Fibroblast of the aortic adventitia (primary cell): ENCODE measurements around the gene TMEM182. TPM values are rescaled to one million over a fixed set of nuclear protein-coding genes. Genes with fewer than 3 reads are reported as not detected.
A peak's percentile ranks its signal among the peaks of the same experiment; 100 is the strongest.

Experiments used
- DNase-seq: peaks from one replicate; pipeline ENCODE4 v3.0.0-alpha.2; 2010; ENCODE audit warnings: low read depth
- H3K4me3 ChIP-seq: 2 replicates; pipeline ENCODE4 v1.5.1; 2011; ENCODE audit warnings: low read depth, mild to moderate bottlenecking, control low read depth, low read length, moderate library complexity
- total RNA-seq: library from RNA; depleted of rRNA; stranded (reverse); fragments of >200 nt; gene quantifications from 2 replicates; pipeline ENCODE4 v1.2.3, GENCODE V29; 2012; ENCODE audit warnings: low replicate concordance
- TF ChIP-seq, protein P1 (sequence below): IDR thresholded peaks from 2 replicates; pipeline ENCODE4 v1.5.1; 2011; ENCODE audit warnings: mild to moderate bottlenecking, low read length, control low read depth, inconsistent platforms; ENCODE audit not compliant: insufficient read depth

TMEM182 gene
- total RNA-seq, 1 donor, result 2.1 TPM

- TF ChIP-seq, protein P1, sequence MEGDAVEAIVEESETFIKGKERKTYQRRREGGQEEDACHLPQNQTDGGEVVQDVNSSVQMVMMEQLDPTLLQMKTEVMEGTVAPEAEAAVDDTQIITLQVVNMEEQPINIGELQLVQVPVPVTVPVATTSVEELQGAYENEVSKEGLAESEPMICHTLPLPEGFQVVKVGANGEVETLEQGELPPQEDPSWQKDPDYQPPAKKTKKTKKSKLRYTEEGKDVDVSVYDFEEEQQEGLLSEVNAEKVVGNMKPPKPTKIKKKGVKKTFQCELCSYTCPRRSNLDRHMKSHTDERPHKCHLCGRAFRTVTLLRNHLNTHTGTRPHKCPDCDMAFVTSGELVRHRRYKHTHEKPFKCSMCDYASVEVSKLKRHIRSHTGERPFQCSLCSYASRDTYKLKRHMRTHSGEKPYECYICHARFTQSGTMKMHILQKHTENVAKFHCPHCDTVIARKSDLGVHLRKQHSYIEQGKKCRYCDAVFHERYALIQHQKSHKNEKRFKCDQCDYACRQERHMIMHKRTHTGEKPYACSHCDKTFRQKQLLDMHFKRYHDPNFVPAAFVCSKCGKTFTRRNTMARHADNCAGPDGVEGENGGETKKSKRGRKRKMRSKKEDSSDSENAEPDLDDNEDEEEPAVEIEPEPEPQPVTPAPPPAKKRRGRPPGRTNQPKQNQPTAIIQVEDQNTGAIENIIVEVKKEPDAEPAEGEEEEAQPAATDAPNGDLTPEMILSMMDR, result no peak
- no peak overlapping the region for H3K4me3 ChIP-seq
Measured at GRCh38 chr2:102834523-102835273, 72.9 kb downstream of the TMEM182 start.

GRCh38 chr2:102837626-102838198 lies 75.9 kb downstream of the TMEM182 start:
- TF ChIP-seq, protein P1, result no peak
- no peak overlapping the region for H3K4me3 ChIP-seq
- no peak for DNase-seq

More at GRCh38 chr2:102834523-102835273, 72.9 kb downstream of the TMEM182 start:
- no peak for DNase-seq

- TF ChIP-seq, protein P1, result peak; percentile 72
- DNase-seq, result peak; percentile 57
- no peak overlapping the region for H3K4me3 ChIP-seq
Measured at GRCh38 chr2:102839668-102840388, 78.0 kb downstream of the TMEM182 start.

GRCh38 chr2:102841107-102841840 lies 79.4 kb downstream of the TMEM182 start:
- TF ChIP-seq, protein P1, result peak; percentile 59
- peak; percentile 48 for DNase-seq
- no peak overlapping the region for H3K4me3 ChIP-seq

GRCh38 chr2:102843764-102844443 lies 82.1 kb downstream of the TMEM182 start:
- DNase-seq, result no peak
- TF ChIP-seq, protein P1, result no peak
- no peak overlapping the region for H3K4me3 ChIP-seq

DNA sequence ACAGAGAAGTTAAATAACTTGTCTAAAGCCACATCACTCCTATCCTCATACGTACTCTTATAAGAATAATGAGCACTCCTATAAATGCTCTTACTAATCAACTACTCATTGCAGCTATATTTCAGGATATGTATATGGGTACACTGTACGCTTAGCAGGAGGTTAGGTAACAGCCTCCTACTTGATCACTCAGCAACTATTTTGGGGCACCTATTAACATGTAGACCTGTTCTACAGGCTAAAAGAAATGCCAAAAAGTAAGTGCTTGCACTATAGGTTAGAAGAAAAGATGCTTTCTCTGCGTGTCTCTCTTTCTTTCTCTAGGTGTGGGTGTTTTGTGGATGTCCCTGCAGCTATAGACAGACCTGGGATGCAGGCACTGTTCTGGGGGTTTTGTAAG lies 83.1 kb downstream of the TMEM182 start:
- DNase-seq, result no peak
- TF ChIP-seq, protein P1, result no peak
- H3K4me3 ChIP-seq, result no peak overlapping the region
